A549 (cell line): Measurements from ENCODE around the gene HSFX2. TPM values are rescaled to one million over a fixed set of nuclear protein-coding genes. Genes with fewer than 3 reads are reported as not detected.
A peak's percentile ranks its signal among the peaks of the same experiment; 100 is the strongest.

ENCODE experiments used
- ATAC-seq, 2 experiments: fragments of 200-7000 bp in 1 of 2; fragments of >200 bp in 1 of 2; cut with Nextera tagmentation in 1 of 2; cut with Tn5 transposase in 1 of 2; 3 replicates each; pipeline versions ENCODE4 v1.8.0 to v1.9.1; 2018 to 2020; ENCODE audit warnings: mild to moderate bottlenecking in 1 of 2, moderate library complexity in 1 of 2
- CTCF ChIA-PET: fragments of 300-600 bp; sonication (Branson Sonifier 250); formaldehyde crosslinking; extraction: SDS; loops from one replicate; lab custom pipeline; 2021; ENCODE audit warnings: antibody characterized with exemption, inconsistent platforms; lab: Yijun Ruan, JAX
- POLR2A ChIA-PET: fragments of 350-600 bp; formaldehyde crosslinking; extraction: SDS; loops from one replicate; lab custom pipeline; 2021; ENCODE audit warnings: antibody characterized with exemption, inconsistent platforms; lab: Yijun Ruan, JAX
- DNase-seq, 2 experiments: peaks; one replicate each; pipeline versions ENCODE4 v3.0.0 to v3.0.0-alpha.2; 2011 to 2016; ENCODE audit warnings: low read depth in 1 of 2, low spot score in 1 of 2
- FAIRE-seq: peaks from 2 replicates; lab custom pipeline; 2011; peaks lifted over from hg19 to GRCh38; lab: Jason Lieb, UNC
- H3K27ac ChIP-seq, 2 experiments: fragments of >200 bp; sonication (Bioruptor Twin); formaldehyde crosslinking; 3 replicates each; pipeline ENCODE4 v1.5.1; 2016 to 2017
- H3K4me1 ChIP-seq: fragments of >200 bp; sonication (Bioruptor Twin); formaldehyde crosslinking; 3 replicates; pipeline ENCODE4 v1.6.1; 2016
- H3K4me2 ChIP-seq: fragments of >200 bp; sonication (Bioruptor Twin); formaldehyde crosslinking; 3 replicates; pipeline ENCODE4 v1.6.1; 2016
- H3K4me3 ChIP-seq: fragments of >200 bp; sonication (Bioruptor Twin); formaldehyde crosslinking; 3 replicates; pipeline ENCODE4 v1.5.1; 2016
- H3K9me3 ChIP-seq: fragments of >200 bp; sonication (Bioruptor Twin); formaldehyde crosslinking; 3 replicates; pipeline ENCODE4 v1.6.1; 2016
- ATOH8 ChIP-seq: fragments of 250-450 bp; sonication (Bioruptor Pico); IDR thresholded peaks from 2 replicates; pipeline ENCODE4 v1.5.0; 2020; ENCODE audit warnings: low read depth, mild to moderate bottlenecking, moderate library complexity
- BCL3 ChIP-seq: fragments of >200 bp; sonication (Bioruptor Twin); formaldehyde crosslinking; IDR thresholded peaks from 3 replicates; pipeline ENCODE4 v1.6.1; 2016
- CEBPB ChIP-seq, 2 experiments: fragments of >200 bp in 1 of 2; sonication (Bioruptor Twin) in 1 of 2; formaldehyde crosslinking in 1 of 2; IDR thresholded peaks; 2 replicates each; pipeline ENCODE4 v1.6.1; 2012 to 2016
- CHD4 ChIP-seq: fragments of 200-600 bp; sonication (generic); IDR thresholded peaks from 2 replicates; pipeline ENCODE4 v1.6.1; 2016; ENCODE audit warnings: antibody characterized with exemption, mild to moderate bottlenecking, borderline replicate concordance
- CTCF ChIP-seq: fragments of >200 bp; sonication (Bioruptor Twin); formaldehyde crosslinking; IDR thresholded peaks from 3 replicates; pipeline ENCODE4 v1.5.1; 2016
- EHF ChIP-seq: fragments of 250-450 bp; sonication (Bioruptor Pico); IDR thresholded peaks from 2 replicates; pipeline ENCODE4 v1.5.0; 2020; ENCODE audit warnings: mild to moderate bottlenecking
- EP300 ChIP-seq, 2 experiments: fragments of >200 bp; sonication (Bioruptor Twin); formaldehyde crosslinking; IDR thresholded peaks; 2 replicates in 1 of 2; 3 replicates in 1 of 2; pipeline ENCODE4 v1.6.1; 2016 to 2017
- FOSB ChIP-seq: fragments of 250-450 bp; sonication (Bioruptor Pico); IDR thresholded peaks from 2 replicates; pipeline ENCODE4 v1.5.0; 2020; ENCODE audit warnings: mild to moderate bottlenecking, moderate library complexity
- FOXS1 ChIP-seq: fragments of 250-450 bp; sonication (Bioruptor Pico); IDR thresholded peaks from 2 replicates; pipeline ENCODE4 v1.5.0; 2020; ENCODE audit warnings: mild to moderate bottlenecking, moderate library complexity
- HMGXB4 ChIP-seq: fragments of 250-450 bp; sonication (Bioruptor Pico); IDR thresholded peaks from 2 replicates; pipeline ENCODE4 v1.5.0; 2021; ENCODE audit warnings: mild to moderate bottlenecking, moderate library complexity, borderline replicate concordance
- JUNB ChIP-seq: fragments of >200 bp; sonication (Bioruptor Twin); formaldehyde crosslinking; IDR thresholded peaks from 2 replicates; pipeline ENCODE4 v1.6.1; 2016
- KDM1A ChIP-seq: fragments of 200-600 bp; sonication (generic); IDR thresholded peaks from 2 replicates; pipeline ENCODE4 v1.6.1; 2016; ENCODE audit warnings: low read depth, mild to moderate bottlenecking
- NFE2L2 ChIP-seq: fragments of 150-350 bp; conservative IDR thresholded peaks from 2 replicates; pipeline ENCODE4 v1.6.1; 2014; ENCODE audit warnings: low read length
- NPAS2 ChIP-seq: fragments of 250-450 bp; sonication (Bioruptor Pico); IDR thresholded peaks from 2 replicates; pipeline ENCODE4 v1.8.0; 2022; ENCODE audit warnings: mild to moderate bottlenecking, moderate library complexity, borderline replicate concordance
- NR3C1 ChIP-seq: fragments of >200 bp; sonication (Bioruptor Twin); formaldehyde crosslinking; IDR thresholded peaks from 3 replicates; pipeline ENCODE4 v1.6.1; 2017
- POLR2AphosphoS2 ChIP-seq: conservative IDR thresholded peaks from 2 replicates; pipeline ENCODE4 v1.6.1; 2012; ENCODE audit warnings: low read length, improper control_type of control experiment, inconsistent platforms
- RCOR1 ChIP-seq: fragments of 150-350 bp; IDR thresholded peaks from 2 replicates; pipeline ENCODE4 v1.6.1; 2014; ENCODE audit warnings: antibody characterized with exemption, low read length, low read depth
- SREBF2 ChIP-seq: fragments of 450-650 bp; IDR thresholded peaks from 2 replicates; pipeline ENCODE4 v1.6.1; 2014; ENCODE audit warnings: mild to moderate bottlenecking, moderate library complexity
- USF2 ChIP-seq: fragments of 450-650 bp; IDR thresholded peaks from 2 replicates; pipeline ENCODE4 v1.6.1; 2014; ENCODE audit warnings: antibody characterized with exemption
- ZC3H11A ChIP-seq: fragments of 450-650 bp; IDR thresholded peaks from 2 replicates; pipeline ENCODE4 v1.6.1; 2014; ENCODE audit warnings: antibody characterized with exemption, mild to moderate bottlenecking
- ZFP36 ChIP-seq: fragments of 450-650 bp; IDR thresholded peaks from 2 replicates; pipeline ENCODE4 v1.6.1; 2014; ENCODE audit warnings: borderline replicate concordance; ENCODE audit not compliant: partially characterized antibody
- ZNF302 ChIP-seq: fragments of 250-450 bp; sonication (Bioruptor Pico); IDR thresholded peaks from 2 replicates; pipeline ENCODE4 v1.9.0; 2021; ENCODE audit warnings: inconsistent platforms, mild to moderate bottlenecking, moderate library complexity
- ZSCAN20 ChIP-seq: fragments of 250-450 bp; sonication (Bioruptor Pico); IDR thresholded peaks from 2 replicates; pipeline ENCODE4 v1.8.0; 2022; ENCODE audit warnings: mild to moderate bottlenecking, moderate library complexity
- WGBS: methylation state at CpG from one replicate; pipeline ENCODE4 v1.1.6; 2017; ENCODE audit errors: missing lambda C conversion rate; 5-methylcytosine and 5-hydroxymethylcytosine counted together
- polyA plus RNA-seq, 4 experiments: library from polyadenylated mRNA; depleted of rRNA in 3 of 4; stranded (reverse); fragments of >200 nt; fragmentation: RNase III in 1 of 4; extraction: RNeasy Plus Mini Kit Qiagen cat#74134 plus additional on column Dnase treatment in 1 of 4; gene quantifications; 2 replicates in 3 of 4; 3 replicates in 1 of 4; pipeline ENCODE4 v1.2.3, GENCODE V29; 2011 to 2017

Gene HSFX2
- polyA plus RNA-seq, 2 of the 4 experiments (the other 2 are of a cell fraction): 0.10 TPM; not detected in 1

GRCh38 chrX:149629730-149630387 lies 34.7 kb upstream of the HSFX2 start:
- Histone ChIP-seq H3K4me1 (peaks cover 24% of the 10 kb centered on the region), H3K27ac (no peak overlapping the region; a peak in 1 of 6 replicates), H3K4me3 (peak overlapping the region; percentile 87)
- CTCF ChIA-PET: no interaction called here
- TF ChIP-seq NFE2L2: no peak
- no peak for TF ChIP-seq BCL3
- TF ChIP-seq SREBF2: no peak
- TF ChIP-seq EP300 (IDR thresholded peaks at IDR 0.05): no peak
- no peak for TF ChIP-seq POLR2AphosphoS2
- TF ChIP-seq ZFP36: no peak
- no peak for TF ChIP-seq FOXS1 (CRISPR knock-in tag)
- TF ChIP-seq NR3C1: no peak
- TF ChIP-seq ZNF302: no peak
- TF ChIP-seq ZSCAN20 (CRISPR knock-in tag): no peak
- TF ChIP-seq, all 56 proteins: peak for 0
- Histone ChIP-seq H3K4me2 (peak overlapping the region; percentile 95), H3K9me3 (no peaks in the 10 kb centered on the region)
- DNase-seq: no peak
- WGBS: 35% methylated on average over 5 of the region's 5 CpGs
- FAIRE-seq: peak; percentile 49
- POLR2A ChIA-PET: no interaction called here
- ATAC-seq: no peak

- ATAC-seq (no peak), DNase-seq (no peak)
- peaks cover 24% of the 10 kb centered on the region for H3K4me1 ChIP-seq
- H3K9me3 ChIP-seq: no peaks in the 10 kb centered on the region
- H3K4me2 ChIP-seq: no peak overlapping the region
- H3K27ac ChIP-seq: no peak overlapping the region
- ChIA-PET CTCF (no interaction called here), POLR2A (no interaction called here)
- TF ChIP-seq RCOR1 (no peak), ATOH8 (CRISPR knock-in tag) (no peak), USF2 (no peak), CHD4 (no peak), CEBPB (IDR thresholded peaks at IDR 0.05) (no peak), HMGXB4 (CRISPR knock-in tag) (no peak), EHF (CRISPR knock-in tag) (no peak), CTCF (no peak), KDM1A (no peak), FOSB (CRISPR knock-in tag) (no peak), JUNB (no peak), NPAS2 (CRISPR knock-in tag) (no peak), POLR2AphosphoS2 (no peak), ZC3H11A (no peak)
- TF ChIP-seq, all 56 proteins: peak for 0
- no peak for FAIRE-seq
- WGBS: 53% methylated on average over 2 of the region's 2 CpGs
- no peak overlapping the region for H3K4me3 ChIP-seq
Observed at GRCh38 chrX:149628768-149629167, 33.7 kb upstream of the HSFX2 start.
